MM.1S (cell line): ENCODE results near the gene GPC3.
A peak's percentile ranks its signal among the peaks of the same experiment; 100 is the strongest.

Experiments
- DNase-seq: peaks from one replicate; pipeline ENCODE4 v3.0.0-alpha.2; 2015
- H2AFZ ChIP-seq: fragments of 300-600 bp; sonication (generic); 2 replicates; pipeline ENCODE4 v1.6.0; 2016; ENCODE audit warnings: antibody characterized with exemption, low read length
- H3F3A ChIP-seq: fragments of 300-600 bp; sonication (generic); 2 replicates; pipeline ENCODE4 v1.6.1; 2016; ENCODE audit warnings: mild to moderate bottlenecking, antibody characterized with exemption, low read length, moderate library complexity, mixed read lengths; ENCODE audit not compliant: insufficient read depth
- H3K27ac ChIP-seq: fragments of 300-600 bp; sonication (generic); 2 replicates; pipeline ENCODE4 v1.5.1; 2016; ENCODE audit warnings: mild to moderate bottlenecking, low read length
- H3K27me3 ChIP-seq: fragments of 300-600 bp; sonication (generic); replicated peaks from 2 replicates; pipeline ENCODE4 v1.6.0; 2016; ENCODE audit warnings: low read length; ENCODE audit not compliant: insufficient read depth
- H3K36me3 ChIP-seq: fragments of 300-600 bp; sonication (generic); replicated peaks from 2 replicates; pipeline ENCODE4 v1.6.1; 2016; ENCODE audit warnings: mild to moderate bottlenecking, low read length, mixed read lengths; ENCODE audit not compliant: insufficient read depth
- H3K4me1 ChIP-seq: fragments of 300-600 bp; sonication (generic); 2 replicates; pipeline ENCODE4 v1.6.1; 2016; ENCODE audit warnings: low read length, mixed read lengths
- H3K4me2 ChIP-seq: fragments of 300-600 bp; sonication (generic); 2 replicates; pipeline ENCODE4 v1.6.0; 2016; ENCODE audit warnings: low read depth, low read length
- H3K4me3 ChIP-seq: fragments of 300-600 bp; sonication (generic); 2 replicates; pipeline ENCODE4 v1.5.1; 2016; ENCODE audit warnings: low read length, mixed read lengths
- H3K79me2 ChIP-seq: fragments of 300-600 bp; sonication (generic); 2 replicates; pipeline ENCODE4 v1.6.1; 2016; ENCODE audit warnings: mixed run types, low read length, mixed read lengths
- H3K9ac ChIP-seq: fragments of 300-600 bp; sonication (generic); 2 replicates; pipeline ENCODE4 v1.6.1; 2016; ENCODE audit warnings: low read length, mixed read lengths
- H3K9me2 ChIP-seq: fragments of 300-600 bp; sonication (generic); replicated peaks from 2 replicates; pipeline ENCODE4 v1.6.1; 2016; ENCODE audit warnings: mild to moderate bottlenecking, low read length, mixed read lengths; ENCODE audit not compliant: insufficient read depth
- H3K9me3 ChIP-seq: fragments of 300-600 bp; sonication (generic); replicated peaks from 2 replicates; pipeline ENCODE4 v1.6.1; 2016; ENCODE audit warnings: mild to moderate bottlenecking, low read length, mixed read lengths; ENCODE audit not compliant: insufficient read depth
- H4K20me1 ChIP-seq: fragments of 300-600 bp; sonication (generic); 2 replicates; pipeline ENCODE4 v1.6.1; 2016; ENCODE audit warnings: mild to moderate bottlenecking, low read length, moderate library complexity, mixed read lengths; ENCODE audit not compliant: insufficient read depth
- CTCF ChIP-seq: fragments of 300-600 bp; sonication (generic); IDR thresholded peaks from 2 replicates; pipeline ENCODE4 v1.5.1; 2016; ENCODE audit warnings: antibody characterized with exemption, low read length, mixed read lengths
- EZH2 ChIP-seq: fragments of 300-600 bp; sonication (generic); optimal IDR thresholded peaks from 2 replicates; pipeline ENCODE3; 2017; ENCODE audit warnings: low read depth, mild to moderate bottlenecking, antibody characterized with exemption, low read length, mixed read lengths
- EZH2phosphoT487 ChIP-seq: fragments of 300-600 bp; sonication (generic); IDR thresholded peaks from 2 replicates; pipeline ENCODE4 v1.6.1; 2018; ENCODE audit warnings: antibody characterized with exemption, low read length

GPC3 gene

GRCh38 chrX:133793626-133794025 lies 191.8 kb downstream of the GPC3 start:
- H3K9me2 ChIP-seq = no peaks in the 10 kb centered on the region
- no peaks in the 10 kb centered on the region for H3K4me1 ChIP-seq
- H2AFZ ChIP-seq = no peak overlapping the region
- H3K79me2 ChIP-seq = no peaks in the 10 kb centered on the region
- no peak for DNase-seq
- TF ChIP-seq EZH2 (no peak), CTCF (no peak), EZH2phosphoT487 (no peak)
- H3K9me3 ChIP-seq = no peaks in the 10 kb centered on the region
- no peak overlapping the region for H3K4me2 ChIP-seq
- no peaks in the 10 kb centered on the region for H3F3A ChIP-seq
- H3K27me3 ChIP-seq = no peaks in the 10 kb centered on the region
- H3K9ac ChIP-seq = no peak overlapping the region
- no peak overlapping the region for H3K4me3 ChIP-seq
- no peaks in the 10 kb centered on the region for H4K20me1 ChIP-seq
- H3K27ac ChIP-seq = no peak overlapping the region
- H3K36me3 ChIP-seq = no peaks in the 10 kb centered on the region

GRCh38 chrX:133792198-133792953 lies 193.0 kb downstream of the GPC3 start:
- Histone ChIP-seq H3K4me2 (no peak overlapping the region), H3K9ac (no peak overlapping the region), H4K20me1 (no peaks in the 10 kb centered on the region), H3F3A (no peaks in the 10 kb centered on the region), H3K79me2 (no peaks in the 10 kb centered on the region), H3K9me3 (no peaks in the 10 kb centered on the region), H3K36me3 (no peaks in the 10 kb centered on the region), H3K27ac (no peak overlapping the region), H3K9me2 (no peaks in the 10 kb centered on the region), H3K27me3 (no peaks in the 10 kb centered on the region), H3K4me1 (no peaks in the 10 kb centered on the region), H3K4me3 (no peak overlapping the region), H2AFZ (no peak overlapping the region)
- no peak for TF ChIP-seq EZH2
- TF ChIP-seq CTCF = peak; percentile 99
- DNase-seq = peak; percentile 47

GRCh38 chrX:133789829-133790228 lies 195.6 kb downstream of the GPC3 start:
- H3K4me3 ChIP-seq = no peak overlapping the region
- H3K4me2 ChIP-seq = no peak overlapping the region
- no peak for DNase-seq
- no peaks in the 10 kb centered on the region for H3K79me2 ChIP-seq
- H3F3A ChIP-seq = no peaks in the 10 kb centered on the region
- H3K36me3 ChIP-seq = no peaks in the 10 kb centered on the region
- no peaks in the 10 kb centered on the region for H3K9me3 ChIP-seq
- no peak overlapping the region for H3K9ac ChIP-seq
- no peaks in the 10 kb centered on the region for H3K27me3 ChIP-seq
- H3K9me2 ChIP-seq = no peaks in the 10 kb centered on the region
- no peak for TF ChIP-seq CTCF
- no peak for TF ChIP-seq EZH2phosphoT487
- no peak for TF ChIP-seq EZH2
- H3K4me1 ChIP-seq = no peaks in the 10 kb centered on the region
- no peaks in the 10 kb centered on the region for H4K20me1 ChIP-seq
- no peak overlapping the region for H2AFZ ChIP-seq
- H3K27ac ChIP-seq = no peak overlapping the region
